SK-N-SH treated with all-trans-retinoic acid at 6 μM for 48 hours (cell line): ENCODE results near the gene PLAAT3.

ENCODE experiments used
- ATAC-seq: fragments of 200-7000 bp; cut with Tn5 transposase; 3 replicates; pipeline ENCODE4 v1.9.1; 2020; ENCODE audit warnings: mild to moderate bottlenecking, moderate library complexity
- ARNTL ChIP-seq: fragments of 450-650 bp; formaldehyde crosslinking; IDR thresholded peaks from 2 replicates; pipeline ENCODE4 v1.5.0; 2020; ENCODE audit warnings: low read depth, mild to moderate bottlenecking, moderate library complexity, borderline replicate concordance
- BACH2 ChIP-seq: fragments of 250-450 bp; sonication (Bioruptor Pico); IDR thresholded peaks from 2 replicates; pipeline ENCODE4 v1.9.0; 2021; ENCODE audit warnings: mild to moderate bottlenecking, borderline replicate concordance
- CSDC2 ChIP-seq: fragments of 250-450 bp; sonication (Bioruptor Pico); IDR thresholded peaks from 2 replicates; pipeline ENCODE4 v1.5.0; 2020; ENCODE audit warnings: mild to moderate bottlenecking, moderate library complexity
- ESRRG ChIP-seq: fragments of 250-450 bp; sonication (Bioruptor Pico); IDR thresholded peaks from 2 replicates; pipeline ENCODE4 v1.6.1; 2021; ENCODE audit warnings: mild to moderate bottlenecking
- GLIS3 ChIP-seq: fragments of 250-450 bp; sonication (Bioruptor Pico); IDR thresholded peaks from 2 replicates; pipeline ENCODE4 v1.5.0; 2020; ENCODE audit warnings: mild to moderate bottlenecking, moderate library complexity
- ISL1 ChIP-seq: fragments of 250-450 bp; sonication (Bioruptor Pico); IDR thresholded peaks from 2 replicates; pipeline ENCODE4 v2.1.2; 2022; ENCODE audit warnings: mild to moderate bottlenecking, moderate library complexity
- OSR1 ChIP-seq: fragments of 250-450 bp; sonication (Bioruptor Pico); IDR thresholded peaks from 2 replicates; pipeline ENCODE4 v1.8.0; 2022; ENCODE audit warnings: moderate library complexity, mild to moderate bottlenecking, inconsistent platforms
- POU6F1 ChIP-seq: fragments of 250-450 bp; sonication (Bioruptor Pico); IDR thresholded peaks from 2 replicates; pipeline ENCODE4 v1.8.0; 2021; ENCODE audit warnings: low read depth, mild to moderate bottlenecking, moderate library complexity, borderline replicate concordance
- PPARA ChIP-seq: fragments of 250-450 bp; sonication (Bioruptor Pico); IDR thresholded peaks from 2 replicates; pipeline ENCODE4 v1.5.0; 2020; ENCODE audit warnings: mild to moderate bottlenecking, borderline replicate concordance
- SNAI2 ChIP-seq: fragments of 250-450 bp; sonication (Bioruptor Pico); IDR thresholded peaks from 2 replicates; pipeline ENCODE4 v1.5.0; 2020; ENCODE audit warnings: mild to moderate bottlenecking, moderate library complexity
- TCF4 ChIP-seq: fragments of 250-450 bp; sonication (Bioruptor Pico); IDR thresholded peaks from 2 replicates; pipeline ENCODE4 v1.8.0; 2021; ENCODE audit warnings: mild to moderate bottlenecking, moderate library complexity, borderline replicate concordance
- TOX ChIP-seq: fragments of 250-450 bp; sonication (Bioruptor Pico); IDR thresholded peaks from 2 replicates; pipeline ENCODE4 v1.8.0; 2021; ENCODE audit warnings: mild to moderate bottlenecking, moderate library complexity, borderline replicate concordance
- ZC3H10 ChIP-seq: fragments of 250-450 bp; sonication (Bioruptor Pico); IDR thresholded peaks from 2 replicates; pipeline ENCODE4 v1.5.1; 2021; ENCODE audit warnings: mild to moderate bottlenecking, moderate library complexity
- ZFP3 ChIP-seq: fragments of 250-450 bp; sonication (Bioruptor Pico); IDR thresholded peaks from 2 replicates; pipeline ENCODE4 v1.5.0; 2020; ENCODE audit warnings: mild to moderate bottlenecking, moderate library complexity
- ZFP30 ChIP-seq: fragments of 450-650 bp; formaldehyde crosslinking; IDR thresholded peaks from 2 replicates; pipeline ENCODE4 v1.5.0; 2022; ENCODE audit warnings: mild to moderate bottlenecking, moderate library complexity
- ZNF565 ChIP-seq: fragments of 450-650 bp; formaldehyde crosslinking; conservative IDR thresholded peaks from 2 replicates; pipeline ENCODE4 v1.5.0; 2020; ENCODE audit warnings: low read depth, mild to moderate bottlenecking, moderate library complexity
- ZNF70 ChIP-seq: fragments of 450-650 bp; formaldehyde crosslinking; IDR thresholded peaks from 2 replicates; pipeline ENCODE4 v1.5.0; 2020; ENCODE audit warnings: mild to moderate bottlenecking, moderate library complexity
- ZNF8 ChIP-seq: fragments of 450-650 bp; formaldehyde crosslinking; IDR thresholded peaks from 2 replicates; pipeline ENCODE4 v1.5.0; 2020; ENCODE audit warnings: mild to moderate bottlenecking, moderate library complexity
- TF ChIP-seq, protein P1 (sequence below): fragments of 250-450 bp; sonication (Bioruptor Pico); IDR thresholded peaks from 2 replicates; pipeline ENCODE4 v1.8.0; 2020; ENCODE audit warnings: mild to moderate bottlenecking, moderate library complexity, borderline replicate concordance
- TF ChIP-seq, protein P2 (sequence below): fragments of 250-450 bp; sonication (Bioruptor Pico); IDR thresholded peaks from 2 replicates; pipeline ENCODE4 v1.5.0; 2020; ENCODE audit warnings: mild to moderate bottlenecking, moderate library complexity
- TF ChIP-seq, protein P3 (sequence below): fragments of 250-450 bp; sonication (Bioruptor Pico); IDR thresholded peaks from 2 replicates; pipeline ENCODE4 v1.5.1; 2020; ENCODE audit warnings: low read depth, mild to moderate bottlenecking, moderate library complexity
- TF ChIP-seq, protein P4 (sequence below): fragments of 250-450 bp; sonication (Bioruptor Pico); IDR thresholded peaks from 2 replicates; pipeline ENCODE4 v1.5.1; 2021; ENCODE audit warnings: mild to moderate bottlenecking, moderate library complexity

Gene PLAAT3

DNA sequence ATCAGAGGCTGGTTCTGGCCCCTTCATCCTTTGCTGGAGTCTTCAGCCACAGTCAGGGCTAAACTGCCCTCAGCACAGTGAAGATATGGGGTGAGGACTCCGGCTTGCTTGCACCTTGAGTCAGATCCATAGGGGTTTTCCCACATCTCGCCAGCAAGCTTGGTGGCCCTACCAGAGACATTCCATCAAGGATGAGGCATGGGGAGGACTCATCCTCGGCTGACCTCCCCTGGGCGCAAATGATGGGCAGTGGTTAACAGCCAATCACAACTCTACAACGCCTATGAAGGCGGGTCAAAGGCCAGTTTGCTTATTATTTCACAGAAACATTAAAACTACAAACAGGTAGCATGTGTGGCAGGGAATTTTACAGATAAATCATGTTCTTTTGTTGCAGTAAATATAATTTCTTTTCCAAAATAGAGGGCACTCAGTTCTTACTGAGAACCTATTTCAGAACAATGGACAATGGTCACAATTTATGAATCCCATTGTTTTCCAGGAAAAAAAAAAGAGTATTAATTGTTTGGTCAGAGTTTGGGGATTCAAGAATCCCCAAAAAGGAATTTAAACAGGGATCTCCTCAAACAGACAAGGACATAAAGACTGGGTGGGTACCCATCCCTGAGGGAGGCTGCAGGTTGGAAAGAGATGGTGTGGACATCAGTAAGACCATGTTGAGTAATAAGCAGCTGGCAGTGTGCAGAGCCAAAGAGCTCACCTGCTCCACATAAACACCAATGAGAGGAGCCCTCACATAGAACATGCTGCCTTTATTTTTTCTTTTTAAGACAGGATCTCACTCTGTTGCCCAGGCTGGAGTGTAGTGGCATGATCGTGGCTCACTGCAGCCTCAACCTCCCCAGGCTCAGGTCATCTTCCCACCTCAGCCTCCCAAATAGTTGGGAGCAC, 14.8 kb downstream of the PLAAT3 start:
- ATAC-seq, result peak; percentile 60

DNA sequence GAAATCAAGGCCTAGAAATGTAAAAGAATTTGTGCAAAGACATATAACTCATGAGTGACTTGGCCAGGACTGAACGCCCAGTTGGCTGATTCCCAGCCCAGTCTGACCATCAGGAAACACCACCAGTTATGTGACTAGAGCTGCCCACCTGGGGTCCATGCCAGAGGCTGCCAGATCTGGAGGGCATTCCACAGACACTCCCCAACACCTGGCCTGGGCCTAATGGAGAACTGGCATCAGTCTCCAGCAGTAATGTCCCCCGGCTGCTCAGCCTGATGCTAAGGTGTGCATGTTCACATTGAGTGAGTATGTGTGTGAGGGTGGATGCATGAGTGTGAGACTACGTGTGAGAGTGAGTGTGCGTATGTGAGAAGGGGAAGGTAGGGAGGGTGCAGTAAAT, 15.7 kb downstream of the PLAAT3 start:
- no peak for ATAC-seq
- no peak for TF ChIP-seq ZNF565 (CRISPR knock-in tag)
- TF ChIP-seq PPARA (CRISPR knock-in tag), result no peak
- no peak for TF ChIP-seq ZC3H10 (CRISPR knock-in tag)
- TF ChIP-seq ISL1 (CRISPR knock-in tag), result no peak
- TF ChIP-seq, protein P1, sequence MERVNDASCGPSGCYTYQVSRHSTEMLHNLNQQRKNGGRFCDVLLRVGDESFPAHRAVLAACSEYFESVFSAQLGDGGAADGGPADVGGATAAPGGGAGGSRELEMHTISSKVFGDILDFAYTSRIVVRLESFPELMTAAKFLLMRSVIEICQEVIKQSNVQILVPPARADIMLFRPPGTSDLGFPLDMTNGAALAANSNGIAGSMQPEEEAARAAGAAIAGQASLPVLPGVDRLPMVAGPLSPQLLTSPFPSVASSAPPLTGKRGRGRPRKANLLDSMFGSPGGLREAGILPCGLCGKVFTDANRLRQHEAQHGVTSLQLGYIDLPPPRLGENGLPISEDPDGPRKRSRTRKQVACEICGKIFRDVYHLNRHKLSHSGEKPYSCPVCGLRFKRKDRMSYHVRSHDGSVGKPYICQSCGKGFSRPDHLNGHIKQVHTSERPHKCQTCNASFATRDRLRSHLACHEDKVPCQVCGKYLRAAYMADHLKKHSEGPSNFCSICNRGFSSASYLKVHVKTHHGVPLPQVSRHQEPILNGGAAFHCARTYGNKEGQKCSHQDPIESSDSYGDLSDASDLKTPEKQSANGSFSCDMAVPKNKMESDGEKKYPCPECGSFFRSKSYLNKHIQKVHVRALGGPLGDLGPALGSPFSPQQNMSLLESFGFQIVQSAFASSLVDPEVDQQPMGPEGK, result no peak
- TF ChIP-seq TOX, result no peak
- TF ChIP-seq ZNF8 (CRISPR knock-in tag), result no peak
- TF ChIP-seq ZFP3, result no peak
- no peak for TF ChIP-seq ZNF70
- TF ChIP-seq ZFP30, result no peak
- no peak for TF ChIP-seq CSDC2
- TF ChIP-seq, protein P2, sequence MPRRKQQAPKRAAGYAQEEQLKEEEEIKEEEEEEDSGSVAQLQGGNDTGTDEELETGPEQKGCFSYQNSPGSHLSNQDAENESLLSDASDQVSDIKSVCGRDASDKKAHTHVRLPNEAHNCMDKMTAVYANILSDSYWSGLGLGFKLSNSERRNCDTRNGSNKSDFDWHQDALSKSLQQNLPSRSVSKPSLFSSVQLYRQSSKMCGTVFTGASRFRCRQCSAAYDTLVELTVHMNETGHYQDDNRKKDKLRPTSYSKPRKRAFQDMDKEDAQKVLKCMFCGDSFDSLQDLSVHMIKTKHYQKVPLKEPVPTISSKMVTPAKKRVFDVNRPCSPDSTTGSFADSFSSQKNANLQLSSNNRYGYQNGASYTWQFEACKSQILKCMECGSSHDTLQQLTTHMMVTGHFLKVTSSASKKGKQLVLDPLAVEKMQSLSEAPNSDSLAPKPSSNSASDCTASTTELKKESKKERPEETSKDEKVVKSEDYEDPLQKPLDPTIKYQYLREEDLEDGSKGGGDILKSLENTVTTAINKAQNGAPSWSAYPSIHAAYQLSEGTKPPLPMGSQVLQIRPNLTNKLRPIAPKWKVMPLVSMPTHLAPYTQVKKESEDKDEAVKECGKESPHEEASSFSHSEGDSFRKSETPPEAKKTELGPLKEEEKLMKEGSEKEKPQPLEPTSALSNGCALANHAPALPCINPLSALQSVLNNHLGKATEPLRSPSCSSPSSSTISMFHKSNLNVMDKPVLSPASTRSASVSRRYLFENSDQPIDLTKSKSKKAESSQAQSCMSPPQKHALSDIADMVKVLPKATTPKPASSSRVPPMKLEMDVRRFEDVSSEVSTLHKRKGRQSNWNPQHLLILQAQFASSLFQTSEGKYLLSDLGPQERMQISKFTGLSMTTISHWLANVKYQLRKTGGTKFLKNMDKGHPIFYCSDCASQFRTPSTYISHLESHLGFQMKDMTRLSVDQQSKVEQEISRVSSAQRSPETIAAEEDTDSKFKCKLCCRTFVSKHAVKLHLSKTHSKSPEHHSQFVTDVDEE, result no peak
- TF ChIP-seq, protein P3, sequence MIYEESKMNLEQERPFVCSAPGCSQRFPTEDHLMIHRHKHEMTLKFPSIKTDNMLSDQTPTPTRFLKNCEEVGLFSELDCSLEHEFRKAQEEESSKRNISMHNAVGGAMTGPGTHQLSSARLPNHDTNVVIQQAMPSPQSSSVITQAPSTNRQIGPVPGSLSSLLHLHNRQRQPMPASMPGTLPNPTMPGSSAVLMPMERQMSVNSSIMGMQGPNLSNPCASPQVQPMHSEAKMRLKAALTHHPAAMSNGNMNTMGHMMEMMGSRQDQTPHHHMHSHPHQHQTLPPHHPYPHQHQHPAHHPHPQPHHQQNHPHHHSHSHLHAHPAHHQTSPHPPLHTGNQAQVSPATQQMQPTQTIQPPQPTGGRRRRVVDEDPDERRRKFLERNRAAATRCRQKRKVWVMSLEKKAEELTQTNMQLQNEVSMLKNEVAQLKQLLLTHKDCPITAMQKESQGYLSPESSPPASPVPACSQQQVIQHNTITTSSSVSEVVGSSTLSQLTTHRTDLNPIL (CRISPR knock-in tag), result no peak
- no peak for TF ChIP-seq TCF4 (CRISPR knock-in tag)
- no peak for TF ChIP-seq ESRRG (CRISPR knock-in tag)
- no peak for TF ChIP-seq BACH2 (CRISPR knock-in tag)
- no peak for TF ChIP-seq ARNTL (CRISPR knock-in tag)
- TF ChIP-seq GLIS3, result no peak

More for the DNA sequence above, 14.8 kb downstream of the PLAAT3 start:
- TF ChIP-seq ZC3H10 (CRISPR knock-in tag) (no peak), POU6F1 (CRISPR knock-in tag) (no peak), ZNF8 (CRISPR knock-in tag) (no peak), ZFP30 (no peak)

DNA sequence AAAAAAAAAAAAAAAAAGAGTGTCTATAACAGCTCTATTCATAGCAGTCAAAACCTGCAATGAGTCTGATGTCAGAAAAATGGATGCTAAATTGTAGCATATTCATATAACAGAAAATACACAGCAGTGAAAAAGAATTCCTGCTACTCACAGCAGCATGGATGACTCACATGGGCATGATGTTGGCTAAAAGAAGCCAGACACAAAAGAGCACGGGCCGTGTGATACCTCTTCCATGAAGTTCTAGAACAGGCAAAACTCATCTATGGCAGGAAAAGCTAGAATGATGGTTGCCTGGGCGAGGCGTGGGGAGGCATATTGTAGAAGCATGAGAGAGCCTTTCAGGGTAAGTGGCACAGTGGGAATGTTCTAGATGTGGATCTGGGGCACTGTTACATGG, 18.9 kb downstream of the PLAAT3 start:
- TF ChIP-seq SNAI2, result no peak
- TF ChIP-seq ZFP30, result no peak
- TF ChIP-seq OSR1, result no peak
- no peak for TF ChIP-seq TOX
- TF ChIP-seq ARNTL (CRISPR knock-in tag), result no peak
- no peak for TF ChIP-seq ZNF70
- no peak for TF ChIP-seq GLIS3
- TF ChIP-seq ISL1 (CRISPR knock-in tag), result no peak
- TF ChIP-seq, protein P4, sequence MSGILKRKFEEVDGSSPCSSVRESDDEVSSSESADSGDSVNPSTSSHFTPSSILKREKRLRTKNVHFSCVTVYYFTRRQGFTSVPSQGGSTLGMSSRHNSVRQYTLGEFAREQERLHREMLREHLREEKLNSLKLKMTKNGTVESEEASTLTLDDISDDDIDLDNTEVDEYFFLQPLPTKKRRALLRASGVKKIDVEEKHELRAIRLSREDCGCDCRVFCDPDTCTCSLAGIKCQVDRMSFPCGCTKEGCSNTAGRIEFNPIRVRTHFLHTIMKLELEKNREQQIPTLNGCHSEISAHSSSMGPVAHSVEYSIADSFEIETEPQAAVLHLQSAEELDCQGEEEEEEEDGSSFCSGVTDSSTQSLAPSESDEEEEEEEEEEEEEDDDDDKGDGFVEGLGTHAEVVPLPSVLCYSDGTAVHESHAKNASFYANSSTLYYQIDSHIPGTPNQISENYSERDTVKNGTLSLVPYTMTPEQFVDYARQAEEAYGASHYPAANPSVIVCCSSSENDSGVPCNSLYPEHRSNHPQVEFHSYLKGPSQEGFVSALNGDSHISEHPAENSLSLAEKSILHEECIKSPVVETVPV (CRISPR knock-in tag), result no peak
- TF ChIP-seq, protein P2, result no peak
- no peak for TF ChIP-seq ZNF565 (CRISPR knock-in tag)
- peak; percentile 60 for ATAC-seq
